Suprapubic skin (tissue), 4 donors: ENCODE results near the gene SMPD3. TPM values are rescaled to one million over a fixed set of nuclear protein-coding genes. Genes with fewer than 3 reads are reported as not detected.

Source experiments
- DNase-seq, 2 donors: peaks; one replicate each; pipeline ENCODE4 v3.0.0-alpha.2; 2019; ENCODE audit warnings: low spot score in 2 of 2
- H3K27ac ChIP-seq: fragments of 200-600 bp; sonication (generic); one replicate; pipeline ENCODE4 v1.5.1; 2019
- H3K27me3 ChIP-seq: fragments of 200-600 bp; sonication (generic); one replicate; pipeline ENCODE4 v1.5.1; 2019
- H3K36me3 ChIP-seq: fragments of 200-600 bp; sonication (generic); one replicate; pipeline ENCODE4 v1.5.1; 2019
- H3K4me1 ChIP-seq: fragments of 200-600 bp; sonication (generic); one replicate; pipeline ENCODE4 v1.5.1; 2019
- H3K4me3 ChIP-seq: fragments of 200-600 bp; sonication (generic); one replicate; pipeline ENCODE4 v1.5.1; 2019; ENCODE audit warnings: mild to moderate bottlenecking
- H3K9me3 ChIP-seq: fragments of 200-600 bp; sonication (generic); one replicate; pipeline ENCODE4 v1.5.1; 2019
- CTCF ChIP-seq, 2 donors: fragments of 200-600 bp in 1 of 2; fragments of 450-650 bp in 1 of 2; sonication (generic) in 1 of 2; IDR thresholded peaks; one replicate each; pipeline ENCODE4 v1.5.1; 2016 to 2019; ENCODE audit warnings: antibody characterized with exemption in 2 of 2, mild to moderate bottlenecking in 1 of 2, moderate library complexity in 1 of 2
- EP300 ChIP-seq: sonication (generic); formaldehyde crosslinking; IDR thresholded peaks from one replicate; pipeline ENCODE4 v1.6.1; 2017; ENCODE audit warnings: antibody characterized with exemption
- POLR2A ChIP-seq, 2 donors: fragments of 450-650 bp; IDR thresholded peaks; one replicate each; pipeline ENCODE4 v1.6.1; 2017; ENCODE audit warnings: antibody characterized with exemption in 2 of 2, mild to moderate bottlenecking in 2 of 2, moderate library complexity in 2 of 2
- POLR2AphosphoS5 ChIP-seq, 3 donors: sonication (generic); formaldehyde crosslinking; IDR thresholded peaks; one replicate each; pipeline ENCODE4 v1.6.1; 2017; ENCODE audit warnings: antibody characterized with exemption in 3 of 3
- WGBS: methylation state at CpG from one replicate; pipeline ENCODE4 v1.1.5; 2018; 5-methylcytosine and 5-hydroxymethylcytosine counted together
- total RNA-seq, 4 donors: library from RNA; depleted of rRNA; stranded (reverse); fragments of >200 nt; gene quantifications; one replicate each; pipeline ENCODE4 v1.1.0, GENCODE V29; 2016

The SMPD3 gene
- total RNA-seq, 4 donors from 2014 or later: 26.2 to 64.9 (median 39.9) TPM

- 95% methylated on average over 8 of the region's 11 CpGs for WGBS
- no peaks in the 10 kb centered on the region for H3K36me3 ChIP-seq
- no peak overlapping the region for H3K27ac ChIP-seq
- H3K27me3 ChIP-seq: no peaks in the 10 kb centered on the region
- peaks cover 12% of the 10 kb centered on the region for H3K4me1 ChIP-seq
- TF ChIP-seq POLR2AphosphoS5 (IDR thresholded peaks at IDR 0.05) (no peak), EP300 (no peak), CTCF (IDR thresholded peaks at IDR 0.05) (no peak), POLR2A (IDR thresholded peaks at IDR 0.05) (no peak)
- H3K4me3 ChIP-seq: no peak overlapping the region
- no peaks in the 10 kb centered on the region for H3K9me3 ChIP-seq
- no peak for DNase-seq
Measured at GRCh38 chr16:68375801-68376536, 72.3 kb downstream of the SMPD3 start.

GRCh38 chr16:68374961-68375660 is 73.2 kb downstream of the SMPD3 start:
- no peak for TF ChIP-seq POLR2AphosphoS5 (IDR thresholded peaks at IDR 0.05)
- no peak for TF ChIP-seq POLR2A (IDR thresholded peaks at IDR 0.05)
- no peak for TF ChIP-seq CTCF (IDR thresholded peaks at IDR 0.05)
- no peak for TF ChIP-seq EP300
- no peaks in the 10 kb centered on the region for H3K36me3 ChIP-seq
- no peak for DNase-seq
- H3K4me1 ChIP-seq: peaks cover 12% of the 10 kb centered on the region
- no peaks in the 10 kb centered on the region for H3K9me3 ChIP-seq
- 84% methylated on average over 7 of the region's 9 CpGs for WGBS
- H3K27me3 ChIP-seq: no peaks in the 10 kb centered on the region
- no peak overlapping the region for H3K27ac ChIP-seq
- no peak overlapping the region for H3K4me3 ChIP-seq

DNA sequence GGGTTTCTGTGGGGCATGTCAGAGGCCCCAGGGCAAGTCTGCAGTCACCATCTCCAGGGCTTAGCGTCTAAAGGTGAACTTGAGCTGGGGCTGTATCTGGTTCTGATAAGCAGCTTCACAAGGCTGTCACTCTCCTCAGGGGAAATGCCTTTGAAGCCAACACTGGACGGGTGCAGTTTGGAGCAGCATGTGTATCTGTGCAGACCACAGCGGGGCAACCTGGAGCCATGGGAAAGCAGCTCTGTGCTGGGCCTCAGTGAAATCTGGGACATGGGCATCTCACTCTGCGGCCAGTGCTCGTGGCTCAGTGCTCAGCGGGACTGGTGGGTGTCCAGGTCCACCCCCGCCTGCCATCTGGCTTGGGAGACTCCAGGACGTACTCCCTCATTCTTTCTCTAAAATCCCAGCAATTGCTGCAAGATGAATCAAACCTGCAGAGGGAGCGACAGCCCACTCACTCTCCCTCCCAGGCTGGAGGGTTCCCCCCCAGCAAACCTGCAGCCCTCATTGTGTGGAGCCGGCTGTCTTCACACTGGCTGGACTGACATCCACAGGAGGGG is 74.0 kb downstream of the SMPD3 start:
- H3K9me3 ChIP-seq: no peaks in the 10 kb centered on the region
- WGBS: 80% methylated on average over 4 of the region's 10 CpGs
- no peak for DNase-seq
- no peak overlapping the region for H3K4me3 ChIP-seq
- no peaks in the 10 kb centered on the region for H3K27me3 ChIP-seq
- H3K4me1 ChIP-seq: peaks cover 12% of the 10 kb centered on the region
- TF ChIP-seq POLR2AphosphoS5 (IDR thresholded peaks at IDR 0.05) (no peak), EP300 (no peak), POLR2A (IDR thresholded peaks at IDR 0.05) (no peak), CTCF (IDR thresholded peaks at IDR 0.05) (no peak)
- no peak overlapping the region for H3K27ac ChIP-seq
- H3K36me3 ChIP-seq: no peaks in the 10 kb centered on the region

GRCh38 chr16:68373528-68374245 is 74.6 kb downstream of the SMPD3 start:
- Histone ChIP-seq H3K9me3 (no peaks in the 10 kb centered on the region), H3K27ac (no peak overlapping the region), H3K4me1 (peaks cover 12% of the 10 kb centered on the region), H3K4me3 (no peak overlapping the region), H3K36me3 (no peaks in the 10 kb centered on the region), H3K27me3 (no peaks in the 10 kb centered on the region)
- no peak for DNase-seq
- no peak for TF ChIP-seq POLR2AphosphoS5 (IDR thresholded peaks at IDR 0.05)
- TF ChIP-seq EP300: no peak
- TF ChIP-seq CTCF (IDR thresholded peaks at IDR 0.05): no peak
- no peak for TF ChIP-seq POLR2A (IDR thresholded peaks at IDR 0.05)
- 87% methylated on average over 15 of the region's 18 CpGs for whole genome bisulfite sequencing

DNA sequence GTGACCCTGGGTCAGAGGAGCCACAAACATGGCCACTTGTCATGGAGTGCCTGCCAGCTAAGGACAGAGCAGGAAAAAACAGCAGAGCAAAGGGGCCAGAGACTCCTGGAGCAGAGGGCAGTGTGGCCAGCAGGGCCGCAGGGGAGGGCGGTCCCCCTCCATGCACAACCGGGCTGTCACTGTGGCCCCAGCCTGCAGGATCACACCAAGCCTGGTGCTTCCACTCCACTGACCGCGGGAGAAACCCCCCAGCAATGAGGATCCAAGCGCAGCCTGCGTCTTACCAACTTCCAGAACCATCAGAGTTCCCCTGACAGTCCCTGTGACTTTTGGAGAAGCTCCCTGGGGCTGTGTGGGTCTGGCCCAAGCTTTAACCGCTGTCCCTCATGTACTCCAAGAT is 75.5 kb downstream of the SMPD3 start:
- Histone ChIP-seq H3K36me3 (no peaks in the 10 kb centered on the region), H3K9me3 (no peaks in the 10 kb centered on the region), H3K4me1 (peaks cover 7% of the 10 kb centered on the region), H3K27me3 (no peaks in the 10 kb centered on the region), H3K4me3 (no peak overlapping the region), H3K27ac (no peak overlapping the region)
- TF ChIP-seq POLR2AphosphoS5 (IDR thresholded peaks at IDR 0.05) (no peak), CTCF (IDR thresholded peaks at IDR 0.05) (no peak), EP300 (no peak), POLR2A (IDR thresholded peaks at IDR 0.05) (no peak)
- WGBS: 92% methylated on average over 7 of the region's 8 CpGs
- DNase-seq: no peak
